GM19463 (cell line): Measurements from ENCODE around the gene LAMA3.

Source experiments
- ATAC-seq: cut with Tn5 transposase; IDR thresholded peaks from one replicate; pipeline ENCODE4 v1.9.1; 2021; ENCODE audit warnings: mild to moderate bottlenecking, moderate library complexity; ENCODE audit not compliant: unreplicated experiment

The LAMA3 gene

DNA sequence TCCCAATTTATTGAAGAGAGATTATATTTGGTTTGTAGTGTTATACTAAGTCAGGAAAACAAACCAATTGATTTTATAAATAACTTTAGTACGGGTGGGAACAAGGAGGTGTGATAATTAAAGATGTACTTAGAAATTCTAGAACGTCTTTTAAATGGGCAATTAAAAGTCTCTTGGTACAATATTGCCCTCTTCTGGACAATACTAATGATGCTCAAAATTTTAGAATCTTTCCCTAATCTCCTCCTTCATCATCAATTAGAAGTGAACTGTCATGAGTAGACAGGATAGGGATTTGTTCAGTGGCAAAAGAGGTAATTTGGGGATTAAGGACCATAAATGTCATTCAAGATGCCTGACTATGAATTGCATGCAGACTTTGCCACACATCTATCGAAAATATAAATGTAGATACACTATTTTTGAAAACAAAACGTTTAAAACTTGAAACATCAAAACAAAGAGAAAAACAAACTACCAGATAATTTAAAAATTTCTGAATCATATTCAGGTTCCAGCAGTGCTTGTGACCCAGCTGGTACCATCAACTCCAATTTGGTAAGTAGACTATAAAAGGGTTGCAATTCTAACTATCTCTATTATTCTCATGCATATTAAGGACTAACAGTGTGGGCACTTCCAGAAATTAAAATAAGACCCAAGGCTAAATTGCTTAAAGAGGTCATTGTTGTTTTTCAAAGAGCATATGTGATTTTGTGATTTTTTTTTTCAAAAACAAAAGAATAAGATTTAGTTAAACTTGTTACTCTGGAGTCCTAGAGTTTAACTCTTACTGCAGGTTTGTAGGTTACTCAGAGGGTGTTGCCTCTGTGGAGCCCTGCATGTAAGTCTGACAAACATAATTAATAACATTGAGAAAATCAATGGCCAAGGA, 123.5 kb downstream of the LAMA3 start:
- no peak for ATAC-seq

DNA sequence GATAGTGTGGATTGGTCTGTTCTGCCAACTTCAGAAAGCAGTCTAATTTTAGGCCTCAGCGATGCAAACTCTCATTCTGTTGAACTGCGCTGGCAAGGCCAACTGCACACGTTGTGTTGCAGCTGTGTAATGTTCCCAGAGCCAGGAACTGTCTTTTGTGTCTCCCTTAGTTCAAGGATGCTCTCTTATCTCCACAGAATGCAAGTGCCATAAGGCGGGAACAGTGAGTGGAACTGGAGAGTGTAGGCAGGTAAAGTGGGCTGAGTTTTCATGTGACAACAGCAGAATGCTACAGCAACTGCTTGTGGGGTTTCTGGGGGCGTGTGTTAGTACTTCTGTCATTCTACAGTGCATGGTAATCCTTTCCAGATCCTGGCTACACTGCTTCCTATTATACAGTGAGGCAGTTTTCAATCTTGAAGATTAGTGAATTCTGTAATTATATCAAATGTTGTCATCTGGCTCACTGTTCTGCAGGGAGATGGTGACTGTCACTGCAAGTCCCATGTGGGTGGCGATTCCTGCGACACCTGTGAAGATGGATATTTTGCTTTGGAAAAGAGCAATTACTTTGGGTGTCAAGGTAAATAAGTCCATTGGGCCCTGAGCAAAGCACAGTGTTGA, 125.8 kb downstream of the LAMA3 start:
- ATAC-seq, result no peak

DNA sequence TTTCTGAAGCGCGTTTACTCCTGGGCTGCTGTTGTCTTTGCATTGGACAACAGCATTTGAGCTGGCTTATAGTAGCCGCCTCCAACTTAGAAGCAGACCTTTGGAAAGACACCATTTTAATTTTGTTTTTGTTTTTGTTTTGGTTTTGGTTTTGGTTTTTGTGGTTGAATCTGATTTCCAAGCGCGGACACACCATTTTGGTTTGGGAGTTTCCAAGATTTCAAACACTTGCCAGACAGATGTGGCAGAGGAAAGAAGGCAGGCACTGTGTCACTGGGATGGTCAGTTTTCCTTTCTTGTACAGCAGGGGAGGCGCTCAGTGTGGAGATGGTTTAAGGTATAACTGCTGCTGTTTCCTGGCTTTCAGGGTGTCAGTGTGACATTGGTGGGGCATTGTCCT, 126.8 kb downstream of the LAMA3 start:
- ATAC-seq, result no peak

DNA sequence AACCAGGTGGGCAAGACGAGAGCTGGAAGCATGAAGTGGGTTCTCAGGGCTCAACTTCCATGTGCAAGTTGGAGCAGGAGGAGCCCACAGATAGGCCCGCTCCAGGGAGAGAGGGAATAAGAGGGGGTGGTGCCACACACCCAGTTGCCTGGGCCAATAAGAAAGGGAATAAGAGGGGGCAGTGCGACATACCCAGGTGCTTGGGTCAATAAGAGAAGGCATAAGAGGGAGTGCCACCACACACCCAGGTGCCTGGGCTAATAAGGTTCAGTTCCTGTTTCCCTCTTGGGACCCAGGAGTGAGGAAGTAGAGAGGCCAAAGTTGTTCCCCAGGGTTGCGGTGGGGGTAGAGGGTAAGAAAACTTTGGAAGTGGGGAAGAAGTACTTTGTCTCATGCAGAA, 127.5 kb downstream of the LAMA3 start:
- ATAC-seq, result no peak

DNA sequence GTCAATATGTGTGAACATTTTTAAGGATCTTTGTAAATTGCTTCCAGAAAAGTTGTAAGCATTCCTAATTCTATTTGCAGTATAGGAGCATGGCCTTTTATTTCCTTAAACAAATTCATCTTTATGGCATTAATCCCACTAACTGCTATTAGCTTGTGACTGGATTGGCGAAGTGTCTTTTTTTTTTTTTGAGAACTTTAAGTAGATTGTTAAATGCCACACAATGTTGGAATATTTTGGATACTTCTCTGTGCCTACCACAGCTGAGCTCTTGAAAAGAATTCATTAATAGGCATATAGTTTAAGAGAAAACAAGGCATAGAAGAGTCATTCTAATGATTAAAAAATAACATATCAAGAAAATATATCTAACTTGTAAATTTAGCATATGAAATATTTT, 129.7 kb downstream of the LAMA3 start:
- no peak for ATAC-seq

DNA sequence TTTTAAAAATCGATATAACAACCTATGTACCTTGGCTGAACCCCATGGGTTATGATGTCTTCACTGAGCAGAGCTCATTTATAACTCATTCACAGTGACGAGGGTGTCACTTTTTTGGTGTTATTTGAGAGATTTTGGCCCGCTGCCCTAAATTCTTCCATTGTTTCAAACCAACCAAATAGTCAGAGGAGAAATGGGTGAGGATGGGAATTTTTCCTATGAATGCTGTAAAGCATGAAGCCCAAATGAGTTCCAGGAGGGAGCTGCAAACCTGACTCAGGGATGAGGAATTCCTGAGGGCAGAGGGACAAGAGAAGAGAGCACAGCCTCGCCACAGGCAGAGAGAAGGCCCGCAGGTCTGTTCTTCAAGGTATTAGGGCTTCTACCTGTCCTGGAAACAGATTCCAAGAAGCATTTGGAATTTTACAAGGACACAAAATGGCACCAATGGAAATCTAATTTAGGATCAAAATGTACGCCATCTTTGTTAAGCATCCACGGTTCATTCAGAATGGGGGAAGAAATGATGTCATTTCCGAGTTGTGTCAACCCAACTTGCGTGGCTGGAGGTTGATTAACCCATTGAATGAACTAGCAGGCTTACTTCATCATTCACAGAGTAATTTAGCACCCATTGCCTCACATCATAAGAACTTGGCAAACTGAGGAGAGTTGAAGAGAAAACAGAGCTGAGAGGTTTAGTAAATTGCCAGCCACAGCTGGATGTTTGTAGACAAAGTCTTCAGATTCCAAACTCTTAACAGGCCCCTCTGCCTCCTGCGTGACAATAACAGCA, 133.5 kb downstream of the LAMA3 start:
- ATAC-seq, result no peak

DNA sequence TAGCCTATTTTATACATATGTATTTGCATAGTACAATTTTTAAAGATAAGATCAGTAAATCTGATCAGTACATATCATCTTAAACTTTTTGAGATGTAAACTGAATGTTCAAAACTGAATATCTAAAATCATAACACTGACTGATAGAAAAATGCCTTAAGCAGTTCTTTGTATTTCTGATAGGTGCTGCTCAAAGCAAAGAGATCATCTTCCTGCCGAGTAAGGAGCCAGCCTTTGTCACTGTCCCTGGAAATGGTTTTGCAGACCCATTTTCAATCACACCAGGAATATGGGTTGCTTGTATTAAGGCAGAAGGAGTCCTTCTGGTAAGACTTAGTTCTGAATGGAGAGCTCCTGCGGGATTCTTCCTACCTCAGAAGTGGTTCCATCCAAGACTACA, 135.0 kb downstream of the LAMA3 start:
- no peak for ATAC-seq

DNA sequence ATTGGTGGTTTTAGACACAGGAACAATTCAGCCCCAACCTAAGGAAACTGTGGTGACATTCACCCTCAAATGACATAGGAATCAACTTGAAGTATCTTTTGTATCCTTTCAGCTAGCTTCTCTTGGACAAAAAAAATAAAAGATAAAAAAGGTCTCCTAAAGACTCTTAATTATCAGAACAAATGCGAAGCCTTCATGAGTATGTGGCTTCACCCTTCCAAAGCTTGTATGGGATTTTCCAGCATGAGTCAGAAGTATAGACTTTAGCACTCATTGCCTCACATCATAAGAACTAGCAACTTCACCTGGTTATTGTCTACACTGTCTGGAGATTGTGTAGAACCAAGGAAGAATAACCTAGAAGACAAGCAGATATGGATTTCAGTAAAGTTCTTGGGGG, 135.4 kb downstream of the LAMA3 start:
- ATAC-seq, result no peak

DNA sequence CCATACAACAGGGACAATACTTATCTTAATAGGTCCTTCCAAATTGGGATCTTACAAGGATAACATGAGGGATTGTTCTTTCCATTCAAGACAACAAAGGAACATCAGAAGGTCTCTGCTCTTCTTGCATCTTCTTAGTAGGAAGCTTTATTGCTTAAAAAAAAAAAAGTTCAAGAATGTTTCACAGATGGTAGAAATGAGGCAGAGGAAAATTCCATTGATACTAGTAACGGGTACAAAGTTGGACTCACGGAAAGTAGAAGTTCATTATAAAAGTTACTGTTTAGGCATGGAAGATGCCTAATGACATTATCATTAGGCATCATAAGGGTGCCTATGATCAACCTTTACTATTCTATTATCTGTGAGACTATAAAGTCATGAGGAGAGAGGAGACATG, 136.2 kb downstream of the LAMA3 start:
- no peak for ATAC-seq

DNA sequence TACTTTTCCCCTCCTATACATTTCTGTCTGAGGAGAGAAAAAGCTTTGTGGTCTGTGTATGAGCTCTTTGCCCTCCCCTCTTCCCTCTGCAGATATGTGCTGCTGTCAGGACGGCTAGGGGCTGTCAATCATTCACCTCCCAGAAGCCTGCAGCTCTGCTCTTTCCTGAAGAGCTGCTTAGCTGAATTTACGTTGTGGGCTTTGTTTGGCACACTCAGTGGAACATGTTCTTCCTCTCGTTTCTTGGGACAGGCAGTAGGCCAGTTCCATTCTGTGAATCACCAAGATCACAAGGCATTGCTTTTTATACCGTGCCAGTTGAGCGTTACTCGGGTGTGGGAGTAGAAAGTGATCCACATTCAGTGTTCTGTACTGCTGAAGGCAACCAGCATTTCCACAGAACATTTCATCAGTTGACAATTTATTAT, 136.7 kb downstream of the LAMA3 start:
- peak; percentile 71 for ATAC-seq

DNA sequence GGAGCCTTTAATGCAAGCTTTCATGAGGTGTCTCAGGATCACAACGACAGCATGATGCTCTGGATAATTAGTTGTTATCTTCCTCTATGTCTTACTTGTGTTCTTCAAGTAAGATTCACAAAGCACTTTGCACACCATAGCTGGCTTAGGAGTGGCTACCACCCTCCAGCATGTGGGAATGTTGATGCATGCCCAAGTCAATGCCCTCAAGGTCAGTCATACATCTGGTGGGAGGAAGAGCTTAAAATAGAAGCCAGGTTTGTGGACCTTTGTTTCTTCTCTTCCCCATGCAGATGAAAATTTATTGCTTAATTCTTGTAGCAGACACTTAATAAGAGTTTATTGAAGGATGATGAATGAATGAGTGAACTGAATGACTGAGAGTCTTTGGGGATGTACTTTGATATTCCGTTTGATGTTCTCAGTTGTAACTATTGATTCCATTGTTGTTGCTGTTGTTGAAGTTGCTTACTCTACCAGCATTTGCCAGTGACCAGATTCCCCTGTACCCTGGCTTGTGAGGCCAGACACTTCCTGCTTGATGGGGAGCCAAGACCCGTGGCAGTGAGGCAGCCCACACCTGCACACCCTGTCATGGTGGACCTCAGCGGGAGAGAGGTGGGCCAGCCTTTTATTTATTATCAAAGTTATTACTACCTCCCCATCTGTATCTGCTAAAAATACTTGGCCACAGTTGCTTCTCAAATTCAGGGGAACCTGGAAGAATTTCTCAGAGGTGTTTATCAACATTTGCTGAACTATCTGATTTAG, 137.8 kb downstream of the LAMA3 start:
- ATAC-seq, result no peak

DNA sequence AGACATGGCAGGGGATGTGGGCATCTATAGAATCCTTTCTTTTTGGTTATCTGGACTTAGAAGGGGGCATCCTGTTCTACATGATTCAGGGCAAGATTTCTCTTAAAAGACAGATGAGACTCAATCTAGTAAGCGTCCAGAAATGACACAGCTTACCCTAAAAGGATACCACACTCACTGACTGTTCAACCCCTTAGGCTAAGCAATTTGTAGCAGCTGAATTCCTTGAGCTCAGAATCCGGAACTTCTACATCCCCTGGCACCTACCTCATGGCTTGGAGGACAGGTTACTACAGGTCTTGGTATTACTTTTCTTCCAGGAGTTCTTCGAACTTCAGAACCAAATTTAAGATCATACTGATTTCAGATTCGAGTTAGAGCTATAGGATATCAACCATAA, 138.4 kb downstream of the LAMA3 start:
- no peak for ATAC-seq

DNA sequence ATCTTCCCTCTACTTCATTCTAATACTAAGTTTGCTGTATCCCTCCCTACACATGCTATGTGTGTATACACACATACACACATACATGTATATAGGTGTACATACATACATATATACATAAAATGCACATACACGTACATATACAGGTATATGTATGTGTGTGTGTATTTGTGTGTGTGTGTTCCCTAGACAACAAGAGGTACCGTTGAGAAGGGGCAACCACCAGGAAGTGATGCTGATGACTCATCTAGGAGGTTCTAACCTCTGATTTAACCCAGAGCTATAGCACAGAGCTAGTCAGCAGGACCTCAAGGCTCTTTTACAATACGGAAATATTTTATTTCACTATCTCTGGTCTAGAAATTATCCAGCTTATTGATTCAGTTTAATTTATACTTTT, 139.2 kb downstream of the LAMA3 start:
- ATAC-seq, result peak; percentile 90

DNA sequence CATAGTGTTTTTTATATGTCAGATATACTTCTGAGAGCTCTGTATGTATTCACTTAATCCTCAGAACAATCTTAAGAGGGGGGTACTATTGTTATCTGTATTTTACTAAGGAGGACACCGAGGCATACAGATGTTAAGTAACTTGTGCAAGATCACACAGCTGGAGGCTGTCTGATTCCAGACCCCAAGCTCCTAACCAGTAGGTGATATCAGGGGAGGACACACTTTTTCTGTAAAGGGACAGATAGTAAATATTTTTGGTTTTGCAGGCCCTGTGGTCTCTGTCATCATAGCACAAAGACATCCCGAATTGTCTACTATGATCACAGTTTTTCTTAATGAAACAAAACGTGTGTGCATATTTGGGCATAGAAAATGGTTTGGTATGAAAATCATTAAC, 143.7 kb downstream of the LAMA3 start:
- ATAC-seq, result no peak

DNA sequence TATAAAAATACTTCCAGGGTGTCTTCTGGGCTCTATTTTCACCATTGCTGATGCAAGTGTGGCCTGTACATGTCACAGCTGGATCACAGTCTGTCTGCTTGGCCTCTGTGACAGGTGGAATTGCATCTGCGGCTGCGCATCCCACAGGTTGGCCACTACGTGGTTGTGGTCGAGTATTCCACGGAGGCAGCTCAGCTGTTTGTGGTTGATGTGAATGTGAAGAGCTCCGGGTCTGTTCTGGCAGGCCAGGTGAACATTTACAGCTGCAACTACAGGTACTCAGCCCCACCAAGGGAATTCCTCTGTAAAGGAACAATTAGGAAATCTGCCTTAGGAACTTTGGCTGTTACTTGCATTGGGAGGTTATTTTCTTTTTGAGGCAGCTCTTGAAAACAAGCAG, 144.5 kb downstream of the LAMA3 start:
- no peak for ATAC-seq

DNA sequence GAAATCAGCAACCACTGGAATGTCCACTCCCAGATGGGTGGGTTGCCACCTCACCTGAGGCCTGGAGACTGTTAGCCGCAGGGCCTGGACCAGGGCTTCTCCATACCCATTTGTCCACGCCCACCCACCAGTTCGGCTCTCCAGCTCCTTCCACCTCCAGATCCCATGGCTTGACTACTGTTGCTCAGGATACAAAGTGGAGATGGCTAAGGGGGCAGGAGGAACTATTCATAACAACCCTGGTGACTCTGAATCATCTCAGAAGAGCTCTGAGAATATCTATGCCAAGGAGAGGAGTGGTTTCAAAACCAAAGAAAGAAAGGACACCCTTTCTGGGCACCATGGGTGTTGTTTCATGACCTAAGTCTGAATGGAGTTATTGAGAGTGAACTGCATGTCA, 145.8 kb downstream of the LAMA3 start:
- ATAC-seq, result no peak

DNA sequence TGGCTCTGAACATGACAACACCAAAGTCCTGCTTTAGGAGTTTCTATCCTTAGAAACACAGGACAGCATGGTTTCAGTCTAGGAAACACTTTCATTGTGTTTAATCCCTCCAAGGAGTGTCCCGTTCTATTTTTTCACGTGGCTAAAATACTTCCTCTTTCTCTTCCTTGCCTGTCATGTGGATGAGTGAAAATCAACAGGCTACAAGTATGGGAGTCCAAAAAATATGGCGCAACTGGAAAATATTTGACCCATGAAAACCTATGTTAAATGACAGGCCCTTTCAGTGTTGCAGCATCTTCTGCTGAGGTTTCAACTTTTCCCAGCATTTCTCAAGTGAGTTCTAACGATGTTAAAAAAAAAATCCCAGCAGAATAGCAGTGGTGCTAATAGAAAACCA, 146.3 kb downstream of the LAMA3 start:
- ATAC-seq, result no peak

DNA sequence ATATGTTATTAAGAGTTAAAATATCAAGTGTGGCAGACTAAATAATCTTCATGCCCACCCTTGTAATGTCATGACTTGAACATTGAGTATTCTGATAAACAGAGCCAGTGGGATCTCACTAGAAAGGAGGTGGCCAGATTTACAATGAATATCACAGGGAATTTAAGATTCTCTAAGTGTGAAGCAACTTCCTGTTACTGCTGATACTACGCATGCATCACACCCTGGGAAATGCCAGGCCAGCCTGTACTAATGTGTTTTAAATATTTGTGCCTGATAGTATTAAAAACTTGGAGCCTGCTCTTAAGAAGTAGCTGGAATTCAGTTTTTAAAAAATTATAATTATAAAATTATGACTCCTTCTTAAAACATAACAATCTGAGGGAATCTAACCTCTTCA, 148.3 kb downstream of the LAMA3 start:
- ATAC-seq, result no peak

DNA sequence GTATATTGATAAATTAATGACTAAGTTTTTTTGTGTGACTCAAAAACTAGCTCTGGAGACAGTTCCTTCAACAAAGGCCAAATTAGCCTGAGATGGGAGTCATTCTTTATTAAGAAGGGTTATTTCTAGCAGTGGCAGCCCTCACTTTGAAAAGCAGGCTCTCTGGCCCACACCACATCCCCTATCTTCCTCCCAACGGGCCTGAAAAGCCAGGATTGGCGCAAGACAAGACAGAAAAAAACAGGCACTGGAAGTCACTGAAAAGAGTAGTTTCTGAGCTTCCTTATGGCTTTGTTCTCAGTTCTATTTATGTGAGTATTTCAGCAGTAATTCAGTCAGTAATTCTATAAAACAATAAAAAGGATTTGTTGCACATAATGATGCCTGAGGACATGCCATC, 149.0 kb downstream of the LAMA3 start:
- ATAC-seq, result no peak

DNA sequence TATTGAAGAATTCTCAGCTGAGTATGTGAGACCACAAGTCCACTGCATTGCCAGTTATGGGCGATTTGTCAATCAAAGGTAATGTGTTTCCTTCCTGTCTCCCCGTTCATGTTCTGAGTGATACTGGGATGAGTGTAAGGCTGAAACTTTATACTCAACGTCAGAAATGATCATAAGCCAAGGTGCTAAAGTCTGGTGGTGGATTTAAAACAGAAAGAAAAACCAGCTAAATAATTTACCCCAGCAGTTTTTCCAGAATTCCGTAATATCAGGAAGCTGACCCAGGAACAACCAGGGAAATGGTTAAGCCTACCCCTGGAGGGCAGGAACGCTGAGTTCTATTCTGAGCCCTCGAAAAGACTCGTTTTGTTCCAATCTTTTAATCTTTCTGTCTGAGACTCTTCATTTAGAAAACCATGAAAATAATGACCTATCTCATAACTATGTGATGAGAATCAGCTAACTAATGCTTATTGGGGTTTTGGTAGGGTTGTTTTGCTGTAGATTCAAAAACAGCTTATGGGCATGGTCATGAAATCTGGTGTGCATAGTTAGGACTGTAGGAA, 149.6 kb downstream of the LAMA3 start:
- no peak for ATAC-seq

DNA sequence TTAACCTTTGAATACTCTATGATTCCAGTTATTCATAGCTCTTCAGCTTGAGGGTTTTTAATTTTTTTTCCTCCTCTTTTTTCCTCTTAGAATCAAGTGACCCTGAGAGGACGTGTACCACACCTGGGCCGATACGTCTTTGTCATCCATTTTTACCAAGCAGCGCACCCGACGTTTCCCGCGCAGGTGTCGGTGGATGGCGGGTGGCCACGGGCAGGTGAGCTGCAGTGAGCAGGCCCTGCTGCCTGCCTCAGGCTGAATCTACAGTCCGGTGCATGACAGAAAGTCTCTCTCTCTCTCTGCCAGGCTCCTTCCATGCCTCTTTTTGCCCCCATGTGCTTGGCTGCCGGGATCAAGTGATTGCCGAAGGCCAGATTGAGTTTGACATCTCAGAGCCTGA, 153.1 kb downstream of the LAMA3 start:
- no peak for ATAC-seq
